LNCaP clone FGC (cell line): ENCODE results near the gene C17orf107.

ENCODE experiments used
- DNase-seq: peaks from one replicate; pipeline ENCODE4 v3.0.0-alpha.2; 2011; ENCODE audit warnings: low read depth
- H3K4me3 ChIP-seq: 2 replicates; pipeline ENCODE4 v1.5.1; 2011; ENCODE audit warnings: mild to moderate bottlenecking, low read depth, low read length, control low read depth
- TF ChIP-seq, protein P1 (sequence below): IDR thresholded peaks from 2 replicates; pipeline ENCODE4 v1.5.1; 2012; ENCODE audit warnings: mild to moderate bottlenecking; ENCODE audit not compliant: control insufficient read depth, insufficient read depth; ENCODE audit errors: extremely low read depth

The C17orf107 gene

GRCh38 chr17:4938069-4938491 lies 38.7 kb downstream of the C17orf107 start:
- H3K4me3 ChIP-seq: peak overlapping the region; percentile 96
- DNase-seq: no peak
- TF ChIP-seq, protein P1, sequence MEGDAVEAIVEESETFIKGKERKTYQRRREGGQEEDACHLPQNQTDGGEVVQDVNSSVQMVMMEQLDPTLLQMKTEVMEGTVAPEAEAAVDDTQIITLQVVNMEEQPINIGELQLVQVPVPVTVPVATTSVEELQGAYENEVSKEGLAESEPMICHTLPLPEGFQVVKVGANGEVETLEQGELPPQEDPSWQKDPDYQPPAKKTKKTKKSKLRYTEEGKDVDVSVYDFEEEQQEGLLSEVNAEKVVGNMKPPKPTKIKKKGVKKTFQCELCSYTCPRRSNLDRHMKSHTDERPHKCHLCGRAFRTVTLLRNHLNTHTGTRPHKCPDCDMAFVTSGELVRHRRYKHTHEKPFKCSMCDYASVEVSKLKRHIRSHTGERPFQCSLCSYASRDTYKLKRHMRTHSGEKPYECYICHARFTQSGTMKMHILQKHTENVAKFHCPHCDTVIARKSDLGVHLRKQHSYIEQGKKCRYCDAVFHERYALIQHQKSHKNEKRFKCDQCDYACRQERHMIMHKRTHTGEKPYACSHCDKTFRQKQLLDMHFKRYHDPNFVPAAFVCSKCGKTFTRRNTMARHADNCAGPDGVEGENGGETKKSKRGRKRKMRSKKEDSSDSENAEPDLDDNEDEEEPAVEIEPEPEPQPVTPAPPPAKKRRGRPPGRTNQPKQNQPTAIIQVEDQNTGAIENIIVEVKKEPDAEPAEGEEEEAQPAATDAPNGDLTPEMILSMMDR: no peak

GRCh38 chr17:4938688-4939545 lies 39.6 kb downstream of the C17orf107 start:
- DNase-seq: no peak
- TF ChIP-seq, protein P1: no peak
- peak overlapping the region; percentile 96 for H3K4me3 ChIP-seq

- no peak for DNase-seq
- peak overlapping the region; percentile 96 for H3K4me3 ChIP-seq
- TF ChIP-seq, protein P1: no peak
These were observed 40.1 kb downstream of the C17orf107 start for GRCh38 chr17:4939546-4939795.

DNA sequence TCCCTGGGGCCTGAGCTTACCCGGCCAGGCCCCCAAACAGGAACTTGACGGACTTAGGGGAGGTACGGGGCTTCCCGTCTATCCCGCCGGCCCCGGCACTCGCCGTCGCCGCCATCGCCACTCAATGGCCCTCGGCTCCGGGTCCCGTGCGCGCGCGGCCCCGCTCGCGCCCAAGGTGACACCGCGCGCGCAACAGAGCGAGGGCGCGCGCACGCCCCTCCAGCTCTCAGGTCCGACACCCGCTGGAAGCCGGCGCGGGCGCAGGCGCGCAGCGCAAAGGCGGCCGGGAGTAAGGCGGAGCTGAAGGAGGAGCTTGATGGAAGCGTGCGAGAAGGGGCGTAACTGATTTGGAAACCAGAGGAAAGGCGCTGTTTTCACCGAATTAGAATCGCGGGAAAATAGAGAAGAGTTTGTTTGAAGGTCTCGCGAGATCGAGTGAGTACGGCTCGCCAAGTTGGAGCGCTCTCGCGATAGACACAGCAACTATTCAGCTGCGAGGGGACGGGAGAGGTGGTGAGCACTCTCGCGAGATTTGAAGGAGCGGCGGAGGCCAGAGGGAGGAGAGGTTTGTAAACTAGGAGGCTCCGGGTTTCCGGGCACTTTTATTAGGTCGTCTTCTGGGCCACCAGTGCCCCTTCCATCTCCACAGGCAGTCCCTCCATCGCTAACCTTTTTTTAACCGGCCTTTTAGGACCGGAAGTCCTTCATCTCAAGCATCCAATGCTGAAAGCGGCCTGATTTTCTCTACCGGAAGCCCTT lies 40.6 kb downstream of the C17orf107 start, which contains the start of the genes RNF167 and SLC25A11:
Gene RNF167 (plus strand): TSS at position 473 of the 759 bp plus-strand sequence. CDS start 642 bp downstream, outside the sequence.
Gene SLC25A11 (minus strand): TSS at position 251 of the 759 bp plus-strand sequence. CDS start 136 bp downstream, at position 115.
- TF ChIP-seq, protein P1: no peak
- H3K4me3 ChIP-seq: peak within 1 kb of the TSS; percentile 96
- DNase-seq: peak; percentile 99

- TF ChIP-seq, protein P1: no peak
- DNase-seq: no peak
- peak overlapping the region; percentile 96 for H3K4me3 ChIP-seq
These were observed 41.4 kb downstream of the C17orf107 start for GRCh38 chr17:4940555-4941318.

GRCh38 chr17:4941319-4941610 lies 41.9 kb downstream of the C17orf107 start:
- TF ChIP-seq, protein P1: no peak
- H3K4me3 ChIP-seq: peak overlapping the region; percentile 96
- DNase-seq: no peak
